Endothelial cell of umbilical vein (primary cell): Measurements from ENCODE around the gene INSC. TPM values are rescaled to one million over a fixed set of nuclear protein-coding genes. Genes with fewer than 3 reads are reported as not detected.

Experiments used
- BruUV-seq: library from RNA; stranded (reverse); fragments of 400-500 nt; replicated peaks from 2 replicates; lab custom pipeline; 2021; lab: Mats Ljungman, UMichigan
- CTCF ChIA-PET: fragments of 300-600, 350-600 bp; sonication (Branson Sonifier 250); formaldehyde crosslinking; loops from one replicate; lab custom pipeline; 2021; ENCODE audit warnings: antibody characterized with exemption, inconsistent platforms; lab: Charles Lee
- POLR2A ChIA-PET: fragments of 300-600, 350-600 bp; sonication (Branson Sonifier 250); formaldehyde crosslinking; loops from one replicate; lab custom pipeline; 2021; ENCODE audit warnings: antibody characterized with exemption, inconsistent platforms; lab: Charles Lee
- DNase-seq: peaks from one replicate; pipeline ENCODE4 v3.0.0-alpha.2; 2011; ENCODE audit warnings: low read depth, low spot score
- FAIRE-seq: peaks from 2 replicates; lab custom pipeline; 2011; peaks lifted over from hg19 to GRCh38; lab: Jason Lieb, UNC
- H2AFZ ChIP-seq: 2 replicates; pipeline ENCODE4 v1.6.0; 2012; ENCODE audit warnings: low read depth, low read length, control low read depth, inconsistent platforms
- H3K27ac ChIP-seq: 2 replicates; pipeline ENCODE4 v1.5.1; 2011; ENCODE audit warnings: low read depth, mild to moderate bottlenecking, control low read depth, low read length, moderate library complexity; ENCODE audit not compliant: insufficient read depth
- H3K27me3 ChIP-seq, 2 experiments: 2 replicates each; pipeline versions ENCODE4 v1.6.0 to v1.6.1; 2011; ENCODE audit warnings: low read length in 2 of 2, mixed read lengths in 1 of 2; ENCODE audit not compliant: control insufficient read depth in 2 of 2, insufficient read depth in 2 of 2
- H3K36me3 ChIP-seq, 2 experiments: 2 replicates in 1 of 2; 3 replicates in 1 of 2; pipeline ENCODE4 v1.5.1; 2011; ENCODE audit warnings: low read length in 2 of 2, mild to moderate bottlenecking in 1 of 2, moderate library complexity in 1 of 2; ENCODE audit not compliant: control insufficient read depth in 2 of 2, insufficient read depth in 2 of 2; ENCODE audit errors: extremely low read depth in 1 of 2
- H3K4me1 ChIP-seq: 3 replicates; pipeline ENCODE4 v1.5.1; 2011; ENCODE audit warnings: mild to moderate bottlenecking, low read length; ENCODE audit not compliant: control insufficient read depth, insufficient read depth; ENCODE audit errors: extremely low read depth
- H3K4me2 ChIP-seq: 2 replicates; pipeline ENCODE4 v1.6.1; 2011; ENCODE audit warnings: low read length, control low read depth, mixed read lengths; ENCODE audit not compliant: insufficient read depth
- H3K4me3 ChIP-seq, 3 experiments: fragments of 200-600 bp in 1 of 3; sonication (generic), shearing (Covaris generic) in 1 of 3; replicated peaks in 1 of 3; 2 replicates each; pipeline ENCODE4 v1.5.1; 2011 to 2016; ENCODE audit warnings: control low read depth in 3 of 3, low read length in 3 of 3, mild to moderate bottlenecking in 2 of 3, inconsistent platforms in 1 of 3, low read depth in 1 of 3, moderate library complexity in 1 of 3; ENCODE audit not compliant: insufficient read depth in 1 of 3
- H3K79me2 ChIP-seq: 2 replicates; pipeline ENCODE4 v1.6.0; 2012; ENCODE audit warnings: low read length, inconsistent platforms; ENCODE audit not compliant: control insufficient read depth, insufficient read depth
- H3K9ac ChIP-seq: replicated peaks from 2 replicates; pipeline ENCODE3; 2011; ENCODE audit warnings: low read length, control low read depth; ENCODE audit not compliant: insufficient read depth; ENCODE audit errors: extremely low read depth
- H3K9me1 ChIP-seq: replicated peaks from 3 replicates; pipeline ENCODE4 v1.6.0; 2011; ENCODE audit warnings: mild to moderate bottlenecking, low read length; ENCODE audit not compliant: control insufficient read depth, insufficient read depth; ENCODE audit errors: extremely low read depth
- H3K9me3 ChIP-seq: replicated peaks from 2 replicates; pipeline ENCODE4 v1.5.1; 2012; ENCODE audit warnings: low read length, inconsistent platforms; ENCODE audit not compliant: control insufficient read depth, insufficient read depth
- H4K20me1 ChIP-seq: replicated peaks from 2 replicates; pipeline ENCODE3; 2011; ENCODE audit warnings: mild to moderate bottlenecking, low read length; ENCODE audit not compliant: control insufficient read depth, insufficient read depth; ENCODE audit errors: extremely low read depth
- EZH2 ChIP-seq: IDR thresholded peaks from 2 replicates; pipeline ENCODE4 v1.6.1; 2012; ENCODE audit warnings: borderline replicate concordance, low read depth, mild to moderate bottlenecking, moderate library complexity, low read length, inconsistent platforms; ENCODE audit not compliant: severe bottlenecking
- FOS ChIP-seq: IDR thresholded peaks from 2 replicates; pipeline ENCODE4 v1.6.1; 2011; ENCODE audit warnings: mild to moderate bottlenecking, low read length, moderate library complexity, borderline replicate concordance; ENCODE audit not compliant: insufficient read depth
- GATA2 ChIP-seq: IDR thresholded peaks from 2 replicates; pipeline ENCODE4 v1.7.0; 2011; ENCODE audit warnings: low read depth, mild to moderate bottlenecking, moderate library complexity, mixed read lengths, low read length; ENCODE audit not compliant: insufficient read length, insufficient read depth
- JUN ChIP-seq: IDR thresholded peaks from 2 replicates; pipeline ENCODE4 v1.6.1; 2011; ENCODE audit warnings: borderline replicate concordance, low read depth; ENCODE audit not compliant: insufficient read length, insufficient read depth
- MAX ChIP-seq: IDR thresholded peaks from 2 replicates; pipeline ENCODE4 v1.6.1; 2011; ENCODE audit not compliant: insufficient read depth, insufficient read length
- MYC ChIP-seq: IDR thresholded peaks from one replicate; pipeline ENCODE4 v1.6.1; 2011; ENCODE audit warnings: mild to moderate bottlenecking, low read depth, low read length
- POLR2A ChIP-seq: IDR thresholded peaks from 2 replicates; pipeline ENCODE4 v1.6.1; 2012; ENCODE audit warnings: low read depth, mild to moderate bottlenecking, control low read depth, low read length
- POLR2AphosphoS5 ChIP-seq: IDR thresholded peaks from 2 replicates; pipeline ENCODE4 v1.6.1; 2012; ENCODE audit warnings: low read depth, mild to moderate bottlenecking, control low read depth, low read length, moderate library complexity; ENCODE audit not compliant: insufficient read depth
- dilution Hi-C: fragments of 300-500 bp; cut with MboI; formaldehyde crosslinking; loops from one replicate; pipeline ENCODE4 v1.15.0; 2019; ENCODE audit warnings: low sequenced_read_pairs; ENCODE audit not compliant: extremely low pct_ligation_motif_present
- intact Hi-C: fragments of 100-400 bp; cut with micrococcal nuclease; formaldehyde crosslinking; loops from one replicate; pipeline ENCODE4 v1.10.0; 2022
- polyA plus RNA-seq, 4 experiments: library from polyadenylated mRNA; depleted of rRNA in 3 of 4; stranded (reverse) in 3 of 4; unstranded in 1 of 4; fragments of >200 nt; gene quantifications; 2 replicates each; pipeline versions ENCODE4 v1.2.1 to v1.2.3, GENCODE V29; 2011 to 2012; ENCODE audit warnings: missing spikeins in 1 of 4
- total RNA-seq: library from RNA; stranded (reverse); gene quantifications from 2 replicates; pipeline ENCODE4 v1.2.3, GENCODE V29; 2021
- TF ChIP-seq, protein P1 (sequence below), 2 donors: IDR thresholded peaks; 1 replicate in 1 of 2; 2 replicates in 1 of 2; pipeline ENCODE4 v1.5.1; 2011; ENCODE audit warnings: low read length in 2 of 2, mild to moderate bottlenecking in 2 of 2, moderate library complexity in 2 of 2, control low read depth in 1 of 2, inconsistent platforms in 1 of 2, low read depth in 1 of 2; ENCODE audit not compliant: insufficient read depth in 1 of 2; ENCODE audit errors: extremely low read depth in 1 of 2

INSC gene
- total and polyA plus RNA-seq, 2 donors (not counting 3 experiments of a cell fraction or from before 2014, with no cell fraction given) = not detected

GRCh38 chr11:15113381-15113780 is 1.3 kb upstream of the INSC start:
- Histone ChIP-seq H3K9me1 (no peaks in the 10 kb centered on the region), H3K9me3 (no peaks in the 10 kb centered on the region), H3K9ac (no peak overlapping the region), H3K79me2 (no peaks in the 10 kb centered on the region), H3K4me2 (no peak overlapping the region), H3K4me1 (no peaks in the 10 kb centered on the region), H3K27me3 (no peaks in the 10 kb centered on the region), H3K36me3 (no peaks in the 10 kb centered on the region), H3K27ac (no peak overlapping the region), H4K20me1 (no peaks in the 10 kb centered on the region), H2AFZ (no peak overlapping the region), H3K4me3 (no peak overlapping the region)
- ChIA-PET POLR2A (no interaction called here), CTCF (interaction anchor here (5.1 kb wide), 1 partner anchor 12 kb away, joined by 41 read pairs; no protein-coding TSS in a partner anchor)
- FAIRE-seq (no peak), DNase-seq (no peak)
- no peak for TF ChIP-seq POLR2AphosphoS5
- TF ChIP-seq, protein P1, sequence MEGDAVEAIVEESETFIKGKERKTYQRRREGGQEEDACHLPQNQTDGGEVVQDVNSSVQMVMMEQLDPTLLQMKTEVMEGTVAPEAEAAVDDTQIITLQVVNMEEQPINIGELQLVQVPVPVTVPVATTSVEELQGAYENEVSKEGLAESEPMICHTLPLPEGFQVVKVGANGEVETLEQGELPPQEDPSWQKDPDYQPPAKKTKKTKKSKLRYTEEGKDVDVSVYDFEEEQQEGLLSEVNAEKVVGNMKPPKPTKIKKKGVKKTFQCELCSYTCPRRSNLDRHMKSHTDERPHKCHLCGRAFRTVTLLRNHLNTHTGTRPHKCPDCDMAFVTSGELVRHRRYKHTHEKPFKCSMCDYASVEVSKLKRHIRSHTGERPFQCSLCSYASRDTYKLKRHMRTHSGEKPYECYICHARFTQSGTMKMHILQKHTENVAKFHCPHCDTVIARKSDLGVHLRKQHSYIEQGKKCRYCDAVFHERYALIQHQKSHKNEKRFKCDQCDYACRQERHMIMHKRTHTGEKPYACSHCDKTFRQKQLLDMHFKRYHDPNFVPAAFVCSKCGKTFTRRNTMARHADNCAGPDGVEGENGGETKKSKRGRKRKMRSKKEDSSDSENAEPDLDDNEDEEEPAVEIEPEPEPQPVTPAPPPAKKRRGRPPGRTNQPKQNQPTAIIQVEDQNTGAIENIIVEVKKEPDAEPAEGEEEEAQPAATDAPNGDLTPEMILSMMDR (IDR thresholded peaks at IDR 0.05; ENCODE audit: extremely low read depth in 1 of 2, insufficient read depth in 1 of 2, low read depth in 1 of 2, low read length in 2 of 2) = no peak
- no peak for TF ChIP-seq GATA2
- no peak for TF ChIP-seq MYC
- TF ChIP-seq EZH2 = no peak
- no peak for TF ChIP-seq MAX
- TF ChIP-seq FOS = no peak
- TF ChIP-seq POLR2A = no peak
- no peak for TF ChIP-seq JUN
- BruUV-seq = no TSS peak
- dilution Hi-C loops = no loop called here
- intact Hi-C loops = no loop called here
